ENCODE results near the gene SHROOM2. TPM values are rescaled to one million over a fixed set of nuclear protein-coding genes. Genes with fewer than 3 reads are reported as not detected.

The SHROOM2 gene
- total RNA-seq, 1 donor from 2014 or later: 8.2 TPM

- Mint-ChIP-seq H3K4me3 (ENCODE audit: unreplicated experiment) (no peak overlapping the region), H3K4me1 (ENCODE audit: unreplicated experiment) (peaks cover 18% of the 10 kb centered on the region), H3K36me3 (ENCODE audit: unreplicated experiment) (no peaks in the 10 kb centered on the region), H3K9me3 (ENCODE audit: unreplicated experiment) (peaks cover under 1% of the 10 kb centered on the region), H3K27ac (ENCODE audit: unreplicated experiment) (no peak overlapping the region), H3K27me3 (ENCODE audit: unreplicated experiment) (no peaks in the 10 kb centered on the region)
- TF ChIP-seq, protein P1, sequence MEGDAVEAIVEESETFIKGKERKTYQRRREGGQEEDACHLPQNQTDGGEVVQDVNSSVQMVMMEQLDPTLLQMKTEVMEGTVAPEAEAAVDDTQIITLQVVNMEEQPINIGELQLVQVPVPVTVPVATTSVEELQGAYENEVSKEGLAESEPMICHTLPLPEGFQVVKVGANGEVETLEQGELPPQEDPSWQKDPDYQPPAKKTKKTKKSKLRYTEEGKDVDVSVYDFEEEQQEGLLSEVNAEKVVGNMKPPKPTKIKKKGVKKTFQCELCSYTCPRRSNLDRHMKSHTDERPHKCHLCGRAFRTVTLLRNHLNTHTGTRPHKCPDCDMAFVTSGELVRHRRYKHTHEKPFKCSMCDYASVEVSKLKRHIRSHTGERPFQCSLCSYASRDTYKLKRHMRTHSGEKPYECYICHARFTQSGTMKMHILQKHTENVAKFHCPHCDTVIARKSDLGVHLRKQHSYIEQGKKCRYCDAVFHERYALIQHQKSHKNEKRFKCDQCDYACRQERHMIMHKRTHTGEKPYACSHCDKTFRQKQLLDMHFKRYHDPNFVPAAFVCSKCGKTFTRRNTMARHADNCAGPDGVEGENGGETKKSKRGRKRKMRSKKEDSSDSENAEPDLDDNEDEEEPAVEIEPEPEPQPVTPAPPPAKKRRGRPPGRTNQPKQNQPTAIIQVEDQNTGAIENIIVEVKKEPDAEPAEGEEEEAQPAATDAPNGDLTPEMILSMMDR (IDR thresholded peaks at IDR 0.05): no peak
- no peak for DNase-seq (ENCODE audit: extremely low spot score, unreplicated experiment)
Observed at GRCh38 chrX:9913146-9913433, 126.9 kb downstream of the SHROOM2 start.

DNA sequence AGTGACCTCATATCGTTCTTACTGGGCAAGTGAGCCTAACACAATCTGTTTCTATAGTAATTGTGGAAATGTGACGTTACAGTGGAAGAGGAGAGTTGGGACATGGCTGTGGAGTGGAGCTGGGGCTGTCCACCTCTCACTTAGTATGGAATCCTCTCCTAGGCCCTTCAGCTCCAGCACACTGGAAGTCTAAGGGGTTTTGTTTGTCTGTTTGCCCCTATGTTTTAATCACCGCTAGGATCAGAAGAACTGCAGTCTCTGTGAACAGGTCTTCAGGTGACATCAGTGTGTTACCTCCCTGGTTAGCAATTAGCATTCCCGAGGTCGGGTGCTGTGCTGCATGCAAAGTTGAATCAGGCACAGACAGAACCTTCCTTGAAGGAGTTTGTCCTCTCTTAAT, 131.6 kb downstream of the SHROOM2 start:
- Mint-ChIP-seq H3K27ac (ENCODE audit: unreplicated experiment) (no peak overlapping the region), H3K36me3 (ENCODE audit: unreplicated experiment) (no peaks in the 10 kb centered on the region), H3K9me3 (ENCODE audit: unreplicated experiment) (peaks cover 11% of the 10 kb centered on the region), H3K27me3 (ENCODE audit: unreplicated experiment) (no peaks in the 10 kb centered on the region), H3K4me1 (ENCODE audit: unreplicated experiment) (peaks cover 2% of the 10 kb centered on the region), H3K4me3 (ENCODE audit: unreplicated experiment) (no peak overlapping the region)
- TF ChIP-seq, protein P1 (IDR thresholded peaks at IDR 0.05): no peak
- DNase-seq (ENCODE audit: extremely low spot score, unreplicated experiment): no peak

DNA sequence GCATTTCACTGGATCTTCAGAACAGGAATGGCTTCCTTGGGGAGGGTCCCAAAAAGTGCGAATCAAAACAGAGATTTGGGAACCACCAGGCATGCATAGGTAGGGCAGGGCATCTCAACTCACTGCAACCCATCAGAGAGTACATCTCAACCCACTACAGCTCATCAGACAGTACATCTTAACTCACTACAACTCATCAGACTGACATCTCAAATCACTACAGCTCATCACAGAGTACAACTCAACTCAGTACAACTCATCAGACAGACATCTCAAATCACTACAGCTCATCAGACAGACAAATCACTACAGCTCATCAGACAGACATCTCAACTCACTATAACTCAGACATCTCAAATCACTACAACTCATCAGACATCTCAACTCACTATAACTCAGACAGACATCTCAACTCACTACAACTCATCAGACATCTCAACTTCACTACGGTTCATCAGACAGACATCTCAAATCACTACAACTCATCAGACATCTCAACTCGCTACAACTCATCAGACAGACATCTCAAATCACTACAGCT, 133.5 kb downstream of the SHROOM2 start:
- Mint-ChIP-seq H3K36me3 (ENCODE audit: unreplicated experiment) (no peaks in the 10 kb centered on the region), H3K4me1 (ENCODE audit: unreplicated experiment) (peaks cover 8% of the 10 kb centered on the region), H3K27me3 (ENCODE audit: unreplicated experiment) (no peaks in the 10 kb centered on the region), H3K9me3 (ENCODE audit: unreplicated experiment) (peaks cover 11% of the 10 kb centered on the region), H3K4me3 (ENCODE audit: unreplicated experiment) (no peak overlapping the region), H3K27ac (ENCODE audit: unreplicated experiment) (no peak overlapping the region)
- TF ChIP-seq, protein P1 (IDR thresholded peaks at IDR 0.05): no peak
- DNase-seq (ENCODE audit: extremely low spot score, unreplicated experiment): no peak

DNA sequence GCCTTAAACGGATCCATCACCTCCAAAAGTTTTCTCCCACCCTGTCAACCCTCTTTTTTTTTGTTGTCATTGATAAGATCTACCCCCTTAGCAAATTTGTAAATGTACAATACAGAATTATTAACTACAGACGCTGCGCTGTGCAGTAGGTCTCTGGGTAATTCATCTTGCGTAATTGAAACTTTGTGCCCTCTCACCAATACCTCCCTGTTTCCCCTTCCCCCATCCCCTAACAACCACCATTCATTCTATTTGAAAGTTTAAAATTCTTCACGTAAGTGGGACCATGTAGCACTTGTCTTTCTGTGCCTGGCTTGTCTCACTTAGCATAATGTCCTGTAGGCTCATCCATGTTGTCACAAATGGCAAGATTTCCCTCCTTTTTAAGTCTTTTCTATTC, 135.2 kb downstream of the SHROOM2 start:
- Mint-ChIP-seq H3K4me1 (ENCODE audit: unreplicated experiment) (peaks cover 8% of the 10 kb centered on the region), H3K27me3 (ENCODE audit: unreplicated experiment) (no peaks in the 10 kb centered on the region), H3K4me3 (ENCODE audit: unreplicated experiment) (no peak overlapping the region), H3K36me3 (ENCODE audit: unreplicated experiment) (no peaks in the 10 kb centered on the region), H3K27ac (ENCODE audit: unreplicated experiment) (no peak overlapping the region), H3K9me3 (ENCODE audit: unreplicated experiment) (peaks cover 11% of the 10 kb centered on the region)
- TF ChIP-seq, protein P1 (IDR thresholded peaks at IDR 0.05): no peak
- no peak for DNase-seq (ENCODE audit: extremely low spot score, unreplicated experiment)

DNA sequence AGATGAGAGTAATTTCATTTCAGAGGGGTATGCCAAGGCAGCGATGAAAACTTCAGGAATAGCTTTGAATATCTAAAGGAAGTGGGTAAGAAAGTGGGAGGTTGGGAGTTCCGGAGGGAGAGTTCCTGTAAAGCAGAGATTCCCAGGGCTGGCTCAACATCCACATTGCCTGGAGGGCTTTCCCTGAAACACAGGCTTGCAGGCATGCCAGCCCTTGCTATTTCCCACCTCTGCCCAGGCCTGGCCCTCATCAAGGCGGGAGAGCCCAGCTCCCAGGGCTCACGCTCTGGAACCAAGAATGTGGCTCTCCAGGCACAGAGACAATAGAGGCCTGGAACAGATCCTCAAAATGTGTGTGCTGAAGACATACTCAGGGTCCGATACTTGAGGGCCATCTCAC, 137.1 kb downstream of the SHROOM2 start:
- TF ChIP-seq, protein P1 (IDR thresholded peaks at IDR 0.05): no peak
- Mint-ChIP-seq H3K36me3 (ENCODE audit: unreplicated experiment) (no peaks in the 10 kb centered on the region), H3K4me1 (ENCODE audit: unreplicated experiment) (peaks cover 14% of the 10 kb centered on the region), H3K27me3 (ENCODE audit: unreplicated experiment) (no peaks in the 10 kb centered on the region), H3K9me3 (ENCODE audit: unreplicated experiment) (peaks cover 11% of the 10 kb centered on the region), H3K27ac (ENCODE audit: unreplicated experiment) (no peak overlapping the region), H3K4me3 (ENCODE audit: unreplicated experiment) (no peak overlapping the region)
- no peak for DNase-seq (ENCODE audit: extremely low spot score, unreplicated experiment)

All from osteocyte (in vitro differentiated cells).